Bronchial epithelial cell (primary cell): ENCODE results near the gene POLR3GL. TPM values are rescaled to one million over a fixed set of nuclear protein-coding genes. Genes with fewer than 3 reads are reported as not detected.

ENCODE experiments used
- DNase-seq: peaks from one replicate; pipeline ENCODE4 v3.0.0-alpha.2; 2010; ENCODE audit warnings: low read depth
- FAIRE-seq: peaks from 2 replicates; lab custom pipeline; 2011; peaks lifted over from hg19 to GRCh38; lab: Jason Lieb, UNC
- H3K27me3 ChIP-seq: 2 replicates; pipeline ENCODE4 v1.5.1; 2011; ENCODE audit warnings: low read length; ENCODE audit not compliant: control insufficient read depth, insufficient read depth
- H3K36me3 ChIP-seq: 2 replicates; pipeline ENCODE4 v1.5.1; 2011; ENCODE audit warnings: low read length; ENCODE audit not compliant: control insufficient read depth, insufficient read depth
- H3K4me3 ChIP-seq: 2 replicates; pipeline ENCODE4 v1.5.1; 2011; ENCODE audit warnings: mild to moderate bottlenecking, low read depth, low read length, control low read depth
- CTCF ChIP-seq: IDR thresholded peaks from 2 replicates; pipeline ENCODE4 v1.5.1; 2011; ENCODE audit warnings: mild to moderate bottlenecking, moderate library complexity, low read length, control low read depth, inconsistent platforms; ENCODE audit not compliant: insufficient read depth, severe bottlenecking
- total RNA-seq: library from RNA; depleted of rRNA; stranded (reverse); fragments of >200 nt; gene quantifications from 2 replicates; pipeline ENCODE4 v1.2.1, GENCODE V29; 2014

POLR3GL gene
- total RNA-seq, 1 donor from 2014 or later, result 4.7 TPM

- no peak for TF ChIP-seq CTCF
- FAIRE-seq (no peak), DNase-seq (no peak)
- H3K36me3 ChIP-seq, result no peaks in the 10 kb centered on the region
- no peak overlapping the region for H3K4me3 ChIP-seq
- no peaks in the 10 kb centered on the region for H3K27me3 ChIP-seq
Observed at GRCh38 chr1:145978471-145978853, 14.0 kb downstream of the POLR3GL start.

DNA sequence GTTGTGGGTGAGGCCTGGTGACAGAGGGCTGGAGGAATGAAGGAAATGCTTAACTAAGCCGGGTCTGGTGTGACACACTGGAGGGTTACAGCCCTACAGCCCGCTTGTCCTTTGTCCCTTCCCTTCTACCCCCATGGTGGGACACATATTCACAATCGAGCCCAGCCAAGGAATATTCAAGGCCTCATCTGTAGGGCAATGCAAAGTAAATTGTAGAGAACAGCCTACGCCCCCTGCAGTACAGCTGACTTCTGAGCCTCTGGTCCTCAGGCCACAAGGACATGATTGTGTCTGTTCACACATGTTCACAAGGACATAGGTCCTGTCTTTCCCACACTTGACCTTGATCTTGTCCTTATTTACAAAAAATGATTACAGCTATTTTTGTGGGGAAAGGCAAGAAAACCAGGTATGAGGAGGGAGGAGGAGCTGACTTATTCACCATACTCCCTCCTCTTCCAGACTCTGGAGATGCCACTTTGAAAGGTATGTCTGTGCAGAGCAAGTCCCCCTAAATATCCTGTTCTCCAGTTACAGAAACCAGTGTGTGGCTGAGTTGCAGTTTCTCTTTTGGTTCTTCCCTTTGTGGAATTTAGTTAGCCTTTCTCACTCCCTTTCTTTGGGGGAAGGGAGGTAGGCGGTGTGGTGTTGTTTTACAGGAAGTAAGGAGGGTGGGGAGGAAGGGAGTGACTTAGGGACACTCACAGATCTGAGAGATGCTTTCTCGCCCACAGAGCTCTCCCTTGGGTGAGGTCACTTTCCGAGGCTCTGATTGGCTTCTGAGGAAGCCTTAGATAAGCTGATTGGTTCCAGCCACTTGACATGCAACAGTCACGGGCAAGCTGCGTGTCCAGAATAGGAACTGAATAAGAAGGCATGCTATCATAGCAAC, 14.6 kb downstream of the POLR3GL start:
- FAIRE-seq, result no peak
- Histone ChIP-seq H3K27me3 (no peaks in the 10 kb centered on the region), H3K36me3 (no peaks in the 10 kb centered on the region), H3K4me3 (no peak overlapping the region)
- peak; percentile 27 for TF ChIP-seq CTCF
- peak; percentile 100 for DNase-seq

DNA sequence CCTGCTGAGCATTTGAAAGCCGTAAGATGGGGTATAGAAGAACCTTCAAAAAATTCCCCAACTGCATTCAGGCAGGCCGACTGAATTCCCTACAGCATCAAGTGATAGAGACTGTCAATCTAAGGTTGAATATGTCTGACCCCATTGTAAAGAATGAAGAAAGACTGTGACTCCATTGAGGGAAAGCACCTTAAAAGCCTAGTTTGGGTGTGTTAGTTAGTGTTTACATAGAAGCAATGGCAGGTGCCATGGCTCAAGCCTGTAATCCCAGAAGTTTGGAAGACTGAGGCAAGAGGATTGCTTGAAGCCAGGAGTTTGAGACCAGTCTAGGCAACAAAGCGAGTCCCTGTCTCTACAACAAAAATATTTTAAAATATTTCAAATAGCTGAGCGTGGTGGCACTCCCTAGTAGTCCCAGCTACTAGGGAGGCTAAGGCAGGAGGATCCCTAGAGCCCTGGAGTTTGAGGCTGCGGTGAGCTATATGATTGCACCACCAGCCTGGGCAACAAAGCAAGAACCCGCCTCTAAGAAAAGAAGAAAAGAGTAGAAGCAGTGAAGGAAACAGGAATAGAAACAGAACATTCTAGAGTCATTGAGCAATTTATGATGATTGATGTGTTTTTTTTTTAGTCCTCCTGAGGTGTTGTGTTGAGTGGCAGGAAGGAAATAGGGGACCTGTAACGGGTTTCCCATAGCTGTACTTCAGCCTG, 15.4 kb downstream of the POLR3GL start:
- DNase-seq, result no peak
- H3K4me3 ChIP-seq, result no peak overlapping the region

GRCh38 chr1:145980457-145980994, 16.0 kb downstream of the POLR3GL start:
- no peak for DNase-seq
- FAIRE-seq, result no peak
- Histone ChIP-seq H3K36me3 (no peaks in the 10 kb centered on the region), H3K4me3 (no peak overlapping the region), H3K27me3 (no peaks in the 10 kb centered on the region)
- no peak for TF ChIP-seq CTCF

More for the DNA sequence above, 15.4 kb downstream of the POLR3GL start:
- no peaks in the 10 kb centered on the region for H3K36me3 ChIP-seq
- H3K27me3 ChIP-seq, result no peaks in the 10 kb centered on the region
- FAIRE-seq, result no peak
- no peak for TF ChIP-seq CTCF

DNA sequence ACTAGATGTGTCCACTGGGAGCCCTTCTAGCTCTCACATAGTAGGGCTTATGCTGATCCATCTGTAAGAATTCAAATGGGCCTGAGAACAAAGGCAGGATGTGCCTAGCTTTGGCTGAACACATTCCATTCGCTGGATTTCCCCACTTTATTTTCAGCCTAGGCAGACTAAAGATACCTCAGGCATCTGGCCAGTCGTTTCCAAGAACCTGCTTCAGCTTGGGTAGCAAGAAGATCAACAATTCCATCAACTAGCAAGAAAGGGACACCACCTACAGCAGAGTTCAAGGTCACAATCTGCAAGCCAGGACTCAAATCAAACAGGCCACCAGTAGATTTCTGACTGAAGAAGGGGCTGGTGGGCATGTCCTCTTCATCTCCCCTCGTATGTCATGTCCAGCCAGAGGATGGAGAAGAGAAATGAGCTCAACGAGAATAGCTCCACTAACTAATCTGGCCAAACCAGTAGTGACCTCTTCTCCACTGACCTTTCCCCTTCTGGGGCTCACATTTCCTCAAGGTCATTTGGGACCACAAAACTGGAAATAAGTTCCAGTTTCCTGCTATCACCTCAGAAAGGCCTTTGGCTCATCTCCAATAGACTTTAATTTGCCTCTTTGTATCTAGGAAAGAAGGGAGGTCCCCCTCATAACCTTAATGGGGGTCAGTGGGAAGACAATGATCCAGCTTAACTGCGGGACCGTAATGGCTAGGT, 17.7 kb downstream of the POLR3GL start:
- FAIRE-seq, result no peak
- Histone ChIP-seq H3K27me3 (no peaks in the 10 kb centered on the region), H3K4me3 (no peak overlapping the region)

More for the DNA sequence above, 17.7 kb downstream of the POLR3GL start:
- no peak for DNase-seq
- no peak for TF ChIP-seq CTCF
- no peaks in the 10 kb centered on the region for H3K36me3 ChIP-seq
